Activated T-helper 17 cell treated with anti-CD3 and anti-CD28 coated beads, Interleukin-2, amount 50 U/mL, for 72 hours (primary cell): ENCODE measurements around the gene PCDHB6. TPM values are rescaled to one million over a fixed set of nuclear protein-coding genes. Genes with fewer than 3 reads are reported as not detected.
"Not testable (repeated sequence)": the region's sequence is repeated elsewhere in the genome, so short reads cannot be mapped to it uniquely, and the experiment has no call there.

Source experiments
- ATAC-seq: fragments of 150-1000 bp; cut with Tn5 transposase; replicated peaks from 2 replicates; pipeline ENCODE4 v1.10.0; 2021; ENCODE audit warnings: mild to moderate bottlenecking, moderate library complexity
- H3K27ac Mint-ChIP-seq: one replicate; pipeline ENCODE4 v1.8.0; 2022; ENCODE audit warnings: mixed read lengths
- H3K27me3 Mint-ChIP-seq: one replicate; pipeline ENCODE4 v1.8.0; 2022; ENCODE audit warnings: mixed read lengths
- H3K36me3 Mint-ChIP-seq: one replicate; pipeline ENCODE4 v1.8.0; 2022; ENCODE audit warnings: low read depth, mild to moderate bottlenecking, mixed read lengths
- H3K4me1 Mint-ChIP-seq: one replicate; pipeline ENCODE4 v1.8.0; 2022; ENCODE audit warnings: mixed read lengths
- H3K4me3 Mint-ChIP-seq: one replicate; pipeline ENCODE4 v1.8.0; 2022; ENCODE audit warnings: mild to moderate bottlenecking, mixed read lengths
- H3K9me3 Mint-ChIP-seq: one replicate; pipeline ENCODE4 v1.8.0; 2022; ENCODE audit warnings: mixed read lengths
- total RNA-seq, 2 donors: library from RNA; stranded (reverse); gene quantifications; one replicate each; pipeline ENCODE4 v1.2.3, GENCODE V29; 2022

Gene PCDHB6
- total RNA-seq, 2 donors from 2014 or later: not detected

DNA sequence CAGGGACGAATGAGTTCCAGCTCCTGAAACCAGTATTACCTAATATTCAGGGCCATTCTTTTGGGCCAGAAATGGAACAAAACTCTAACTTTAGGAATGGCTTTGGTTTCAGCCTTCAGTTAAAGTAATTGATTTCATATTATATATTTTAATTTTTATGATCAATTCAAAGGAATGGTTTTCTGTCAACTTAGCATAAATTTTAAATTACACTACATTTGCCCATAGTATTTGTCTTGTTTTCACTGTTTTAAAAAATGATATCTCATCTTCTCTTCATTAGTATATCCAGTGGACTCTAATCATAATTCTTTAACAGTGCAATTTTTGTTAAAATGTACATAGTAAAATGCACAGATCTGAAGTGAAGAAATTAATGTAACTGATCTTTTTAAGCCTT is 30.5 kb downstream of the PCDHB6 start:
- H3K27me3 Mint-ChIP-seq: peaks cover 34% of the 10 kb centered on the region
- no peaks in the 10 kb centered on the region for H3K36me3 Mint-ChIP-seq
- H3K27ac Mint-ChIP-seq: no peak overlapping the region
- no peak for ATAC-seq
- H3K4me1 Mint-ChIP-seq: no peaks in the 10 kb centered on the region
- H3K4me3 Mint-ChIP-seq: no peak overlapping the region
- no peaks in the 10 kb centered on the region for H3K9me3 Mint-ChIP-seq

DNA sequence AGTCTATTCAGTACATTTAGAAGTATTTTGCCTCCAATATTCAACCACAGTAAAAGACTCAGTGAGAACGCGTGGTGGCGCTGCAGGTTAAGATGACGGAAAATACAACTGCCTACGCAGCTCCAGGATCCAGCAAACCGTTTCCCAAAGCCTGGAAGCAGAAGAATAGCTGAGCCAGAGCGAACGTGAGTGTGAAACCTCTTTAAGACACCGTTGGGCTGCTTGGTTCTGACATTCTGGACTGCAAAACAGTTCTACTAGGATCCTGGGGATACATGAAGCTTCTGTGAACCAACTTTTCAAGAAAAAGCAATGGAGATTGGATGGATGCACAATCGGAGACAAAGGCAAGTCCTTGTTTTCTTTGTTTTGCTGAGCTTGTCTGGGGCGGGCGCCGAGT is 32.4 kb downstream of the PCDHB6 start, which contains the start of gene PCDHB16:
Gene PCDHB16, plus strand, starts transcription at position 140 of the 400 bp plus-strand sequence. Its CDS starts 173 bp downstream, at position 313.
- Mint-ChIP-seq H3K4me3 (no peak within 1 kb of the TSS), H3K27me3 (peaks cover 45% of the 10 kb centered on the region), H3K36me3 (no peaks in the 10 kb centered on the region), H3K27ac (no peak within 1 kb of the TSS), H3K4me1 (peaks cover 6% of the 10 kb centered on the region), H3K9me3 (peaks cover 5% of the 10 kb centered on the region)
- no peak for ATAC-seq

DNA sequence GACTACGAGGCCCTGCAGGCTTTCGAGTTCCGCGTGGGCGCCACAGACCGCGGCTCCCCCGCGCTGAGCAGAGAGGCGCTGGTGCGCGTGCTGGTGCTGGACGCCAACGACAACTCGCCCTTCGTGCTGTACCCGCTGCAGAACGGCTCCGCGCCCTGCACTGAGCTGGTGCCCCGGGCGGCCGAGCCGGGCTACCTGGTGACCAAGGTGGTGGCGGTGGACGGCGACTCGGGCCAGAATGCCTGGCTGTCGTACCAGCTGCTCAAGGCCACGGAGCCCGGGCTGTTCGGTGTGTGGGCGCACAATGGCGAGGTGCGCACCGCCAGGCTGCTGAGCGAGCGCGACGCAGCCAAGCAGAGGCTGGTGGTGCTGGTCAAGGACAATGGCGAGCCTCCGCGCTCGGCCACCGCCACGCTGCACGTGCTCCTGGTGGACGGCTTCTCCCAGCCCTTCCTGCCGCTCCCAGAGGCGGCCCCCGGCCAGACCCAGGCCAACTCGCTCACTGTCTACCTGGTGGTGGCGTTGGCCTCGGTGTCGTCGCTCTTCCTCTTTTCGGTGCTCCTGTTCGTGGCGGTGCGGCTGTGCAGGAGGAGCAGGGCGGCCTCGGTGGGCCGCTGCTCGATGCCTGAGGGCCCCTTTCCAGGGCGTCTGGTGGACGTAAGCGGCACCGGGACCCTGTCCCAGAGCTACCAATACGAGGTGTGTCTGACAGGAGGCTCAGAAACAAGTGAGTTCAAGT is 34.4 kb downstream of the PCDHB6 start:
- H3K27ac Mint-ChIP-seq, ATAC-seq, H3K4me1 Mint-ChIP-seq, H3K9me3 Mint-ChIP-seq, H3K4me3 Mint-ChIP-seq, H3K36me3 Mint-ChIP-seq: not testable (repeated sequence)
- H3K27me3 Mint-ChIP-seq: peaks cover 52% of the 10 kb centered on the region

DNA sequence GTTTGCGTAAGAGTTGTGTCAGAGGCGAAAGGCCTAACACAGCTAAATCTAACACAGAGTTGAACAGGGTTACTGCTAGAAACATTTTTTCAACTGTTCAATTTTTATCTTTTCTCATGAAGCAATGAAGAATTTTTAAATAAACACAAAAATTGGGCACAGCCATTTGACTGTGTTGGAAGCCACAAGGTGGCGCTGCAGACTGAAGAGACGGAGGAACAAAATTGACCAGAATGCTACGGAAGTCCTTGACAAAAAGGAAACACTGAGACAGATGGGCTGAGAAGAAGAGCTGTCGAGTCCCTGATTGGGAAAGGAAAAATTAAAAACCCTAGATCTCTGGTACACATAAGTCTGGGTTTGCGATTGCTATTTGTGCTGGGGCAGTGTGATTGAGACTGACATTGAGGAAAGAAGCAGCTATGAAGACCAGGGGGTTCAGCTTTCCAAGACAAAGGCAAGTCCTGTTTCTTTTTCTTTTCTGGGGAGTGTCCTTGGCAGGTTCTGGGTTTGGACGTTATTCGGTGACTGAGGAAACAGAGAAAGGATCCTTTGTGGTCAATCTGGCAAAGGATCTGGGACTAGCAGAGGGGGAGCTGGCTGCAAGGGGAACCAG is 37.1 kb downstream of the PCDHB6 start, which contains the start of gene PCDHB9:
Gene PCDHB9, plus strand, starts transcription at position 265 of the 616 bp plus-strand sequence. Its CDS starts 158 bp downstream, at position 423.
- no peak for ATAC-seq
- peak within 1 kb of the TSS; percentile 37 for H3K27ac Mint-ChIP-seq
- peaks cover 8% of the 10 kb centered on the region for H3K9me3 Mint-ChIP-seq
- H3K4me1 Mint-ChIP-seq: peaks cover 6% of the 10 kb centered on the region
- H3K4me3 Mint-ChIP-seq: peak within 1 kb of the TSS; percentile 47
- peaks cover 48% of the 10 kb centered on the region for H3K27me3 Mint-ChIP-seq
- no peaks in the 10 kb centered on the region for H3K36me3 Mint-ChIP-seq

DNA sequence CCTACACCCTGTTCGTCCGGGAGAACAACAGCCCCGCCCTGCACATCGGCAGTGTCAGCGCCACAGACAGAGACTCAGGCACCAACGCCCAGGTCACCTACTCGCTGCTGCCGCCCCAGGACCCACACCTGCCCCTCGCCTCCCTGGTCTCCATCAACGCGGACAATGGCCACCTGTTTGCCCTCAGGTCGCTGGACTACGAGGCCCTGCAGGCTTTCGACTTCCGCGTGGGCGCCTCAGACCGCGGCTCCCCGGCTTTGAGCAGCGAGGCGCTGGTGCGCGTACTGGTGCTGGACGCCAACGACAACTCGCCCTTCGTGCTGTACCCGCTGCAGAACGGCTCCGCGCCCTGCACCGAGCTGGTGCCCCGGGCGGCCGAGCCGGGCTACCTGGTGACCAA is 38.8 kb downstream of the PCDHB6 start:
- not testable (repeated sequence) for ATAC-seq, H3K4me3 Mint-ChIP-seq, H3K27ac Mint-ChIP-seq, H3K36me3 Mint-ChIP-seq, H3K4me1 Mint-ChIP-seq
- H3K27me3 Mint-ChIP-seq: peaks cover 37% of the 10 kb centered on the region
- H3K9me3 Mint-ChIP-seq: peaks cover 11% of the 10 kb centered on the region

DNA sequence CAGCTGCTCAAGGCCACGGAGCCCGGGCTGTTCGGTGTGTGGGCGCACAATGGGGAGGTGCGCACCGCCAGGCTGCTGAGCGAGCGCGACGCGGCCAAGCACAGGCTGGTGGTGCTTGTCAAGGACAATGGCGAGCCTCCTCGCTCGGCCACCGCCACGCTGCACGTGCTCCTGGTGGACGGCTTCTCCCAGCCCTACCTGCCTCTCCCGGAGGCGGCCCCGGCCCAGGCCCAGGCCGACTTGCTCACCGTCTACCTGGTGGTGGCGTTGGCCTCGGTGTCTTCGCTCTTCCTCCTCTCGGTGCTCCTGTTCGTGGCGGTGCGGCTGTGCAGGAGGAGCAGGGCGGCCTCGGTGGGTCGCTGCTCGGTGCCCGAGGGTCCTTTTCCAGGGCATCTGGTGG is 39.3 kb downstream of the PCDHB6 start:
- H3K36me3 Mint-ChIP-seq, ATAC-seq, H3K4me3 Mint-ChIP-seq, H3K4me1 Mint-ChIP-seq, H3K27ac Mint-ChIP-seq: not testable (repeated sequence)
- Mint-ChIP-seq H3K27me3 (peaks cover 37% of the 10 kb centered on the region), H3K9me3 (peaks cover 11% of the 10 kb centered on the region)

DNA sequence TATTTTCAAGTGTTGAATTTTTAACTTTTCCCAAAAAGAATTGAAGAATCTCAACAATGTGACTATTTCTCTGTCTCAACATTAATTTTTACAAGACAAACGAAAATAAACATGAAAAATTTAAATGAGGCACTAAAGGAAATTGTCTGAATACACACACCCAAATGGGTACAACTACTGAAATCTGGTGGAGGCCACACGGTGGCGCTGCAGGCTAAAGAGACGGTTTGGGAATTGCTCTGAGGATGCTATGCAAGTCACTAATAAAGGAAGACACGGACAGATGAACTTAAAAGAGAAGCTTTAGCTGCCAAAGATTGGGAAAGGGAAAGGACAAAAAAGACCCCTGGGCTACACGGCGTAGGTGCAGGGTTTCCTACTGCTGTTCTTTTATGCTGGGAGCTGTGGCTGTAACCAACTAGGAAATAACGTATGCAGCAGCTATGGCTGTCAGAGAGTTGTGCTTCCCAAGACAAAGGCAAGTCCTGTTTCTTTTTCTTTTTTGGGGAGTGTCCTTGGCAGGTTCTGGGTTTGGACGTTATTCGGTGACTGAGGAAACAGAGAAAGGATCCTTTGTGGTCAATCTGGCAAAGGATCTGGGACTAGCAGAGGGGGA is 42.4 kb downstream of the PCDHB6 start, which contains the start of gene PCDHB10:
Gene PCDHB10, plus strand, starts transcription at position 244 of the 616 bp plus-strand sequence. Its CDS starts 200 bp downstream, at position 444.
- Mint-ChIP-seq H3K9me3 (peaks cover 12% of the 10 kb centered on the region), H3K36me3 (no peaks in the 10 kb centered on the region)
- peak; percentile 43 for ATAC-seq

DNA sequence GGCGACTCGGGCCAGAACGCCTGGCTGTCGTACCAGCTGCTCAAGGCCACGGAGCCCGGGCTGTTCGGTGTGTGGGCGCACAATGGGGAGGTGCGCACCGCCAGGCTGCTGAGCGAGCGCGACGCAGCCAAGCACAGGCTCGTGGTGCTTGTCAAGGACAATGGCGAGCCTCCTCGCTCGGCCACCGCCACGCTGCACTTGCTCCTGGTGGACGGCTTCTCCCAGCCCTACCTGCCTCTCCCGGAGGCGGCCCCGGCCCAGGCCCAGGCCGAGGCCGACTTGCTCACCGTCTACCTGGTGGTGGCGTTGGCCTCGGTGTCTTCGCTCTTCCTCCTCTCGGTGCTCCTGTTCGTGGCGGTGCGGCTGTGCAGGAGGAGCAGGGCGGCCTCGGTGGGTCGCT is 44.5 kb downstream of the PCDHB6 start:
- Mint-ChIP-seq H3K9me3 (peaks cover 18% of the 10 kb centered on the region), H3K27me3 (peaks cover 27% of the 10 kb centered on the region)
- H3K4me1 Mint-ChIP-seq, H3K4me3 Mint-ChIP-seq, ATAC-seq, H3K36me3 Mint-ChIP-seq, H3K27ac Mint-ChIP-seq: not testable (repeated sequence)

More for the DNA sequence above, 42.4 kb downstream of the PCDHB6 start, which contains the start of gene PCDHB10:
- H3K27ac Mint-ChIP-seq: no peak within 1 kb of the TSS
- no peak within 1 kb of the TSS for H3K4me3 Mint-ChIP-seq
- peaks cover 20% of the 10 kb centered on the region for H3K27me3 Mint-ChIP-seq
- peaks cover under 1% of the 10 kb centered on the region for H3K4me1 Mint-ChIP-seq

DNA sequence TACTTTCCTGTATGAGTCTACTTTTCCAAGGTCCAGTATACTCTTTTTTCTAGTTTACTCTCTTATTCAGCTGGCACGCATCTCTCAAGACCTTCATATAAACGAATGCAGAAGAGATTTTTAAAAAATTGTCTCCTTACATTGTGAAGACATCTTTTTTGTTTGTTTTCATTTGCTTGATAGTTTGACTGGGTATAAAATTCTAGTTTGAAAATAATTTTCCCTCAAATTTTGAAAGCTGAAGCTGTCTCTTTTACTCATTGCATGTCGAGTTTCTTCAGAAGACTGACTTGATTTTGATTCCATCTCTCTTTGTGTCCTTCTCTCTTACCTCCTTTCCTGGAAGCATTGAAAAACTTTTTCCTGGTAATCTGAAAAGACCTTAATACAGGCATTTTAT is 46.5 kb downstream of the PCDHB6 start:
- H3K27ac Mint-ChIP-seq: no peak overlapping the region
- H3K4me1 Mint-ChIP-seq: no peaks in the 10 kb centered on the region
- H3K4me3 Mint-ChIP-seq: no peak overlapping the region
- ATAC-seq: no peak
- no peaks in the 10 kb centered on the region for H3K36me3 Mint-ChIP-seq
- peaks cover 35% of the 10 kb centered on the region for H3K27me3 Mint-ChIP-seq
- H3K9me3 Mint-ChIP-seq: peaks cover 18% of the 10 kb centered on the region

DNA sequence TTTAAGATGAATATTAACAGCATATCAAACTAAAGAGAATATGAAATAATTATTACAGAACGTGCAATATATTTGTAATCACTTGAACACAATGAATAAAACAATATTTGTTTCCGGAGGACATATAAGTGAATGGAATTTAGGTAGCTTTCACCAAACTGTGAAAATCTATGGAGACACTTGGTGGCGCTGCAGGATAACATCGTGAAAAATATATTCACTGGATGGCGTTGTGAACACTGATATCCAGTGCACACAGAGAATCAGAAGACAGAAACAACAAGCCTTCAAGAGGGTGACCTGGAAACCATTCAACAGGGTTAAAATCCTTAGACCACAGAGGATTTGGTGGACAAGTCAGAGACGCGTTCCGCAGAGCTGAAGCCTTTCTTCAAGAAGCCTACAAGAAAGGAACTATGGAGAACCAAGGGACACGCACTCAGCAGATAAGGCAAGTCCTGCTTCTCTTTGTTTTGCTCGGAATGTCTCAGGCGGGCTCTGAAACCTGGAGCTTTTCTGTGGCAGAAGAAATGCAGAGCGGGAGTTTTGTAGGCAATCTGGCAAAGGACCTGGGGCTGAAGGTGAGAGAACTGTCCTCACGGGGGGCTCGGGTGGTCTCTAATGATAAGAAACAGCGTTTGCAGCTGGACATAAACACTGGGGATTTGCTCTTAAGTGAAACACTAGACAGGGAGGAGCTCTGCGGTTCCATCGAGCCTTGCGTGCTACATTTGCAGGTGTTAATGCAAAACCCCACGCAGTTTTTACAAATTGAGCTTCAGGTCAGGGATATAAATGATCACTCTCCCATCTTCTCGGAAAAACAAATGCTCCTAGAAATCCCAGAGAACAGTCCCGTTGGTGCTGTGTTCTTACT is 49.7 kb downstream of the PCDHB6 start, which contains the start of gene PCDHB11:
Gene PCDHB11, plus strand, starts transcription at position 269 of the 877 bp plus-strand sequence. Its CDS starts 148 bp downstream, at position 417.
- H3K9me3 Mint-ChIP-seq: peaks cover 18% of the 10 kb centered on the region
- no peak within 1 kb of the TSS for H3K27ac Mint-ChIP-seq
- no peaks in the 10 kb centered on the region for H3K4me1 Mint-ChIP-seq
- no peak within 1 kb of the TSS for H3K4me3 Mint-ChIP-seq
- no peak for ATAC-seq
- no peaks in the 10 kb centered on the region for H3K36me3 Mint-ChIP-seq
- peaks cover 26% of the 10 kb centered on the region for H3K27me3 Mint-ChIP-seq

DNA sequence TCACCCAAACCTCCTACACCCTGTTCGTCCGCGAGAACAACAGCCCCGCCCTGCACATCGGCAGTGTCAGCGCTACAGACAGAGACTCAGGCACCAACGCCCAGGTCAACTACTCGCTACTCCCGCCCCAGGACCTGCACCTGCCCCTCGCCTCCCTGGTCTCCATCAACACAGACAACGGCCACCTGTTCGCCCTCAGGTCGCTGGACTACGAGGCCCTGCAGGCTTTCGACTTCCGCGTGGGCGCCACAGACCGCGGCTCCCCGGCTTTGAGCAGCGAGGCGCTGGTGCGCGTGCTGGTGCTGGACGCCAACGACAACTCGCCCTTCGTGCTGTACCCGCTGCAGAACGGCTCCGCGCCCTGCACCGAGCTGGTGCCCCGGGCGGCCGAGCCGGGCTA is 51.3 kb downstream of the PCDHB6 start:
- not testable (repeated sequence) for H3K4me3 Mint-ChIP-seq, ATAC-seq, H3K27ac Mint-ChIP-seq, H3K4me1 Mint-ChIP-seq, H3K36me3 Mint-ChIP-seq
- H3K27me3 Mint-ChIP-seq: peaks cover 25% of the 10 kb centered on the region
- H3K9me3 Mint-ChIP-seq: peaks cover 17% of the 10 kb centered on the region

DNA sequence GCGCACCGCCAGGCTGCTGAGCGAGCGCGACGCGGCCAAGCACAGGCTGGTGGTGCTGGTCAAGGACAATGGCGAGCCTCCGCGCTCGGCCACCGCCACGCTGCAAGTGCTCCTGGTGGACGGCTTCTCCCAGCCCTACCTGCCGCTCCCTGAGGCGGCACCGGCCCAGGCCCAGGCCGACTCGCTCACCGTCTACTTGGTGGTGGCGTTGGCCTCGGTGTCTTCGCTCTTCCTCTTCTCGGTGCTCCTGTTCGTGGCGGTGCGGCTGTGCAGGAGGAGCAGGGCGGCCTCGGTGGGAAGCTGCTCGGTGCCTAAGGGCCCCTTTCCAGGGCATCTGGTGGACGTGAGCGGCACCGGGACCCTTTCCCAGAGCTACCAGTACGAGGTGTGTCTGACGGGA is 51.8 kb downstream of the PCDHB6 start:
- H3K36me3 Mint-ChIP-seq, H3K4me3 Mint-ChIP-seq, H3K27ac Mint-ChIP-seq, H3K4me1 Mint-ChIP-seq, ATAC-seq: not testable (repeated sequence)
- Mint-ChIP-seq H3K9me3 (peaks cover 13% of the 10 kb centered on the region), H3K27me3 (peaks cover 28% of the 10 kb centered on the region)
